Measurements from ENCODE around the gene PLAAT5.
"Not testable (repeated sequence)": the region's sequence is repeated elsewhere in the genome, so short reads cannot be mapped to it uniquely, and the experiment has no call there.

Gene PLAAT5

DNA sequence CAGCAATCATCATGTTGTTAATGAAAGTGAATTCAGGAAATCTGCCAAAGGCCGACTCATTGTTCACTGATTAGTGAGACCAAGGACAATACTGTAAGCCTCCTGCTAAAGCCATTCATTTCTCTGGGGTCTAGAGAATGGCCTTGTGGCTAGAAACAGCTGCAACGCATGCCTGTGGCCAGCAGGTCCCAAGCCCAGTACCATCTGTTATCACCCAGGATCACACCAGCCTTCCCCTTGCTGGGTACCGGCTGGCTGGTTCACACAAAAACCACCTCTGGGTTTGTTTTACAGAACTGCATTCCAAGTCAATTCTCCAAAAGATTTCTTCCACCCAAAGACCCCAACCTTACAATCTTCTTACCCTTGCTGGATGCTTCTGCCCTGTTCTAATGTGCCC is 1.1 kb downstream of the PLAAT5 start:
- in situ Hi-C loops (cut with MboI; ENCODE audit: low sequenced_read_pairs) = no loop called here

DNA sequence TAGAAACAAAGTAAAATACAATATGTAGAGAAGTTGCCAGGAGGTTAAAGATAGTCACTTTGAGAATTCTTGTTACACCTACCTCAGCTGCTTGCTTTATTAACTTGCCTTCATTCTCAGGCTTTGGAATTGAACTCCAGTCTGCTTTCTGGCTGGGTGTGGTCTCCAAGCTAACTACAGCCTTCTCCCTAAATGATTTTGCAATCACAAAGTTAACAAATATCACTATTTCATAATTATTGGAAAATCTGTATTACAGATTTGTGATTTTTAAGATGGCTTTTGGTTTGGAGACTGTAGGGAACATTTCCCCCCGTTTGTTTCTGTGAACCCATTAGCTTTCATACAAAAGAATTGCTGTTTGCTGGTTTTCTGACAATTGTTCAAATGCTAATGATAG is 2.2 kb downstream of the PLAAT5 start:
- in situ Hi-C loops (cut with MboI; ENCODE audit: low sequenced_read_pairs) = no loop called here

DNA sequence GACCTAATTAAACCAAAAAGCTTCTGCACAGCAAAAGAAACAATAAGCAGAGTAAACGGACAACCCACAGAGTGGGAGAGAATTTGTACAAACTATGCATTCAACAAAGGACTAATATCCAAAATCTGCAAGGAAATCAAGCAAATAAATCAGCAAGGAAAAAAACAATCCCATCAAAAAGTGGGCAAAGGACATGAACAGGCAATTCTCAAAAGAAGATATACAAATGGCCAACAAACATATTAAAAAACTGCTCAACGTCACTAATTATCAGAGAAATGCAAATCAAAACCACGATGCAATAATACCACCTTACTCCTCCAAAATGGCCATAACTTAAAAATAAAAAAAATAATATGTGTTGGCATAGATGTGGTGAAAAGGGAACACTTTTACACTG is 5.2 kb downstream of the PLAAT5 start:
- in situ Hi-C loops (cut with MboI; ENCODE audit: low sequenced_read_pairs) = no loop called here

DNA sequence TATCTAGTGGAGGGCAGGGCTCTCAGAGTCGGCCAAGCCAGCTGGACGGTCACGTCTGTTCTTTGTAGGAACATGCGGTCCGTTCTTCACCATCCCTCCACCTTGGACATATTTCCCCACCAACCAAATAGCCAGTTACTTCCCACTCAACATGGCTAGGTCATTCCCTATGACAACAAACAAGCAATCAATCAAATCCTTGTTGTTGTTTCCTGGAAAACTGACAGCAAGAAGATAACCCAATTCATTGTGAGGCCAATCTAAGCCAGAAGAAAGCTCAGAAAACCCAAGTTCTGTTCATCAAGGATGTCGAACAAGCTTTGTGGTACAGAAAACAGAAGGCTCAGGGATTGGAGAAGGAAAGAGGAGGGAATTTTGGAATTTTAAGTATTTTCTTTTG is 10.9 kb downstream of the PLAAT5 start:
- in situ Hi-C loops (cut with MboI; ENCODE audit: low sequenced_read_pairs) = no loop called here

DNA sequence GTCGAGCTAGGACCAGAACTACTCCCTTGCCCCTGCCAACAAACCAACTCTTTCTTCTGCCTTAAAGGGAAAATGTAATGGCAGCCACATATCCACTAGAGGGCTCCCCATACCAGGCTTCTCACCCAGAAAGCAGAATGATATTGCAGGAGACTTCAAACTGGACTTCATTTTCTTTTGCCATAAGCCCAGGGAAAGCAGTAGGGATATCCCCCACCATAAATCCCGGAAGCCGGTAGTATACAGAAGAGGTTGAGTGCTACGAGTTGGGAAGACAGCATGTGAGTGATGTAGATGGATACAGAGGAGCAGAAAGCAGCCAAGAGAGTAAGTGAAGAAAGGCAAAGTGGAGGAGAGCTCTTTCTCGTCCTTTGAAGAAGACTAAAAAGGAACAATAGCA is 12.1 kb downstream of the PLAAT5 start:
- in situ Hi-C loops (cut with MboI; ENCODE audit: low sequenced_read_pairs) = no loop called here

DNA sequence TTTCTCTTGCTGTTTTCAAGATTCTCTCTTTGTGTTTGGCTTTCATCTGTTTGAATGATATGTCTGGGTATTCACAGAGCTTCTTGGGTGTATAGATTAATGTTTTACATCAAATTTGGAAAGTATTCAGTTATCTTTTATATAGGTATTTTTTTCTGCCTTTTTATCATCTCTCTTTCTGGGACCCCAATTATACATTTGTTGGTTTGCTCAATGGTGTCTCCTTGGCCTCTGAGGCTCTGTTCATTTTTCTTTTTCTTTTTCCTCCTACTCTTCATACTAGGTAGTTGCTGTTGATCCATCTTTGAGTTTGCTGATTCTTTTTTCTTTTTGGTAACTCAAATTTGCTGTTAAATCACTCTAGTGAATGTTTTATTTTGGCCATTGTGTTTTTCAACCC is 14.3 kb downstream of the PLAAT5 start:
- in situ Hi-C loops (cut with MboI; ENCODE audit: low sequenced_read_pairs) = no loop called here

DNA sequence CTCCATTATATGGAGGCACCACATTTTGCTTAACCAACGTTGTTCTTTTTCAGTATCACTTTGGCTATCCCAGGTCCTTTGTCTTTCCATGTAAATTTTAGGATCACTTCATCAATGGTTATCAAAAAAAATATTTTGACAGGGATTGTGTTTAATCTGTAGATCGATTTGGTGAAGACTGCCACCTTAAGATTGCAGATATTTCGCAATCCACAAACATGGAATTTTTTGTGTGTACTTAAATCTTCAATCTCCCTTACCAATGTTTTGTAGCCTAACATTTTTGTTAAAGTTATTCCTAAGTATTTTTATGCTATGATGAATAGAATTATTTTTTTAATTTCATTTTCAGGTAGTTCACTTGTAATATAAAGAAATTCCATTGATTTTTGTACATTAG is 18.6 kb downstream of the PLAAT5 start:
- in situ Hi-C loops (cut with MboI; ENCODE audit: low sequenced_read_pairs) = no loop called here

DNA sequence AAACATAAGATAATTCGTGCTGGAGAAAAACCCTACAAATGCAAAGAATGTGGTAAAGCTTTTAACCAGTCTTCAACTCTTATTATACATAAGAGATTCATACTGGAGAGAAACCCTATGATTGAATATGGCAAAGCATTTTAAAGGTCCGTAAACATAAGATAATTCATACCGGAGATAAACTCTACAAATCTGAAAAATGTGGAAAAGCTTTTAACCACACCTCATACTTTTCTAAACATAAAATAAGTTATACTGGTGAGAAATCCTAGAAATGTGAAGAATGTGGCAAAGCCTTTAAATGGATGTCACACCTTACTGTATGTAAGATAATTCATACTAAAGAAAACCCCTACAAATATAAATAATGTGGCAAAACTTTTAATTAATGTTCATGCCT is 20.7 kb downstream of the PLAAT5 start:
- in situ Hi-C loops (cut with MboI; ENCODE audit: low sequenced_read_pairs) = no loop called here

DNA sequence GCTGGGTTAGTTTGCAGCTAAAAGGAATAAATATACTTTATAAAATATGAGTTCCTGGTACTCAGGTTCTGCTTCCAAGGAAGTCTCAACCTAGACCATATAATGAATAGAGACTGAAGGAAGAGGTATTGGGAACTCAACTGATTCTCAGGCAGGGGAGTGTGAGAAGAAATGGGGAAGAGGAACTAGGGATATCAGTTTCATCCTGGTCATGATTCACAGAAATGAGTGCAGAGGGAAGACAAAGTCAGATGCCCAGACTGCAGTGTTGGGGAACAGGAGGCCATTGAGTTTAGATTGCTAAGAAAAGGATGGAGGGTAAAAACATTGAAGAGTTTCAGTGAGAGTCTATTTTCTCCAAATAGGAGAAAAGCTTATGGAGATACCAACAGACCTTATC is 28.8 kb downstream of the PLAAT5 start:
- in situ Hi-C loops (cut with MboI; ENCODE audit: low sequenced_read_pairs) = no loop called here

DNA sequence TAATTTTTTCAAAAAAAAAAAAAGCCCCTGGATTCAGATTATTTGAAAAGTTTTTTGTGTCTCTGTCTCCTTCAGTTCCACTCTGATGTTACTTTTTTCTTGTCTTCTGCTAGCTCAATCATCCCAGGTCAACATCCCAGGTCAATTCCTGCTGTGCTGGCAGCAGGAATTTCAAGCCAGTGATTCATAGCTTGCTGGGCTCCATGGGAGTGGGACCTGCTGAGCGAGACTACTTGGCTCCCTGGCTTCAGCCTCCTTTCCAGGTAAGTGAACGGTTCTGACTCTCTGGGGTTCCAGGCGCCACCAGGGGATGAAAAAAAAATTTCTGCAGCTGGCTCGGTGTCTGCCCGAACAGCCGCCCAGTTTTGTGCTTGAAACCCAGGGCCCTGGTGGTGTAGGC is 31.4 kb downstream of the PLAAT5 start:
- in situ Hi-C loops (cut with MboI; ENCODE audit: low sequenced_read_pairs) = no loop called here

DNA sequence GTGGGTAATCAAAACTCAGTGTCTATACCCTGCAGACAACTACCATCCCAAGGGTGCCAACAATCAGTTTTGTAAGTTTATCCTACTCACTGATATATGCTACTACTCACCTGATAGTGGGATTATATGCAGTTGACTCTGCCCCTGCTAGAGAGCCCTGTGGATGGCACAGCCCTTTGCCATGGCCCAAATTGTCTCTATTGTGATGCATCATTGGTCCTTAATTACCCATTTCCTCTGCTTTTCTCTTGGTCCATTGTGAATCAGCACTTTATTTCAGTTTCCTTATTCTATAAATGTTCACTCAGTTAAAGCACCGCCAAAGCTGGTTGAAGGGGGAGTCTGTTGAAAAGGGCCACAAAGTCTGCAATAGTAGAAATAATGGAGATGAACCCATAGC is 42.3 kb downstream of the PLAAT5 start:
- in situ Hi-C loops (cut with MboI; ENCODE audit: low sequenced_read_pairs) = no loop called here

DNA sequence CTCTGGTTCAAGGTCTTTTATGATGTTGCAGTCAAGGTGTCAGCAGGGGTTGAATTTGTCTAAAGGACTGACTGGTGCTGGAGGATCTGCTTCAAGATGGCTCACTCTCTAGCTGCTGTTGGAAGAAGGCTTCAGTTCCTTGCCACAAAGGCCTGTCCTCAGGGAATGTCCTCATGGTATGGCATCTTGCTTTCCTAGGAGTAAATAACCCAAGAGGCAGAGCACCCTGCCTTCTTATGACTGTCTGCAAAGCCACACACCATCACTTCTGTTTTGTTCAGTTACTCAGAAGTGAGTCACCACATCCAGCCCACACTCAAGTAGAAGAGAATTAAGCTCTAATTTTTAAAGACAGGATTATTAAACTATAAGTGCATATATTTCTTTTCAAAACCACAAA is 45.2 kb downstream of the PLAAT5 start:
- in situ Hi-C loops (cut with MboI; ENCODE audit: low sequenced_read_pairs) = no loop called here

DNA sequence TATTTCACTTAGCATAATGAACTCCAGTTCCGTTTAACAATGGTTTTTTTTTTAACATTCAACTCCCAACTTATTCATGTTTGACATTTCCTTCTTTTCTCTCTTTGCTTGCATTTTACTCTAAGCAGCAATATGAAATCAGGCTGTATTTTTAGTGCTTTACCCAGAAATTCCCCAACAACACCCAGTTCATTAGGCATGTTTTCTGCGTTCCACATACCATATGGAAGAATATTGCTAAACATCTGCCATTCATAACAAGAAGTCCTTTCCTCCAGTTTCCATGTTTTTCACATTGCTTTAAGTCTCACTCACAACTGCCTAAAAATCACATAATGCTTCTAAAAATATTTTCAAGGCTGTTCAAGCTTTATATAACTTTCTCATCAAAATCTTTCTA is 45.8 kb downstream of the PLAAT5 start:
- in situ Hi-C loops (cut with MboI; ENCODE audit: low sequenced_read_pairs) = no loop called here

DNA sequence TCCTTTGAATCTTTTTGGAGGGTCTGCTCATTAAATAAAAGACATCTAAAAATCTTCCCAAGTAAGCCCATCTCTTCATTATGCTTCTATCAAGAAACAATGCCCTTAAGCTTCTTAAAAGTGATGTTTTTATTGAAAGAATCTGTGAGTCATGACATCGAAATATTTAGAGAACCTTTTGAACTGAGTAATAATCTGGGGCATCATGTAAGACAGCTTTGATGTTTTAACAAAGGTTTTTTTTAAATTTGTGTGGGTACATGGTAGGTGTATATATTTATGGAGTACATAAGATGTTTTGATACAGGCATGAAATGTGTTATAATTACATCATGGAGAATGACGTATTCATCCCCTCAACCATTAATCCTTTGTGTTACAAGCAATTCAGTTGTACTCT is 46.8 kb downstream of the PLAAT5 start:
- in situ Hi-C loops (cut with MboI; ENCODE audit: low sequenced_read_pairs) = no loop called here

DNA sequence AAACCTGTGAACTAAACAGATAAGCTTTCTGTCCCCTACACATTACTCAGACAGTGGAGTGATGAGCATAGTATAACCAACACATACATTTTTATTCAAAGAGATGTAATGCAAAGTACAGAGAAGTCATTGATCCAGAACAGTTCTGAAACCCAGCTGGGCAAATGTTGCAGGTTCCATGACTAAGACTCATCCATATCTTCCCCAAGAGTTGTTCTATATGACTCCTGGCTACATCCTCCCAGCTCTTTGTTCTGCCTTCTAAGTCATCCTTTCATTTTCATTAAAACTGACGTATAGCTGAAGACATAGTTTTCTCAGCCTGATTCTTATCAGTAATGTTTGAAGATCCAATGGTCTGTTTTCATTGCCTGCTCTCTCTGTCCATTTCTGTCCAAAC is 47.3 kb downstream of the PLAAT5 start:
- in situ Hi-C loops (cut with MboI; ENCODE audit: low sequenced_read_pairs) = no loop called here

DNA sequence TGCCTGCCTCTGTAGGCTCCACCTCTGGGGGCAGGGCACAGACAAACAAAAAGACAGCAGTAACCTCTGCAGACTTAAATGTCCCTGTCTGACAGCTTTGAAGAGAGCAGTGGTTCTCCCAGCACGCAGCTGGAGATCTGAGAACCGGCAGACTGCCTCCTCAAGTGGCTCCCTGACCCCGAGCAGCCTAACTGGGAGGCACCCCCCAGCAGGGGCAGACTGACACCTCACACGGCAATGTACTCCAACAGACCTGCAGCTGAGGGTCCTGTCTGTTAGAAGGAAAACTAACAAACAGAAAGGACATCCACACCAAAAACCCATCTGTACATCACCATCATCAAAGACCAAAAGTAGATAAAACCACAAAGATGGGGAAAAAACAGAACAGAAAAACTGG is 55.1 kb downstream of the PLAAT5 start:
- in situ Hi-C loops (cut with MboI; ENCODE audit: low sequenced_read_pairs) = not testable (repeated sequence)

DNA sequence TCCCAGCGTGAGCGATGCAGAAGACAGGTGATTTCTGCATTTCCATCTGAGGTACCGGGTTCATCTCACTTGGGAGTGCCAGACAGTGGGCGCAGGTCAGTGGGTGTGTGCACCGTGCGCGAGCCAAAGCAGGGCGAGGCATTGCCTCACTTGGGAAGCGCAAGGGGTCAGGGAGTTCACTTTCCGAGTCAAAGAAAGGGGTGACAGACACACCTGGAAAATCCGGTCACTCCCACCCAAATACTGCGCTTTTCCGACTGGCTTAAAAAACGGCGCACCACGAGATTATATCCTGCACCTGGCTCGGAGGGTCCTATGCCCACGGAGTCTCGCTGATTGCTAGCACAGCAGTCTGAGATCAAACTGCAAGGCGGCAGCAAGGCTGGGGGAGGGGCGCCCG is 55.6 kb downstream of the PLAAT5 start:
- in situ Hi-C loops (cut with MboI; ENCODE audit: low sequenced_read_pairs) = not testable (repeated sequence)

DNA sequence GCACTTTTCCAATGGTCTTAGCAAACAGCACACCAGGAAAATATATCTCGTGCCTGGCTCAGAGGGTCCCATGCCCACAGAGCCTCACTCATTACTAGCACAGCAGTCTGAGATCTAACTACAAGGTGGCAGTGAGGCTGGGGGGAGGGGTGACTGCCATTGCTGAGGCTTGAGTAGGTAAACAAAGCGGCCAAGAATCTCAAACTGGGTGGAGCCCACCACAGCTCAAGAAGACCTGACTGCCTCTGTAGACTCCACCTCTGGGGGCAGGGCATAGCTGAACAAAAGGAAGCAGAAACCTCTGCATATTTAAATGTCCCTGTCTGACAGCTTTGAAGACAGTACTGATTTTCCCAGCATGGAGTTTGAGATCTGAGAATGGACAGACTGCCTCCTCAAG is 60.2 kb downstream of the PLAAT5 start:
- in situ Hi-C loops (cut with MboI; ENCODE audit: low sequenced_read_pairs) = not testable (repeated sequence)

DNA sequence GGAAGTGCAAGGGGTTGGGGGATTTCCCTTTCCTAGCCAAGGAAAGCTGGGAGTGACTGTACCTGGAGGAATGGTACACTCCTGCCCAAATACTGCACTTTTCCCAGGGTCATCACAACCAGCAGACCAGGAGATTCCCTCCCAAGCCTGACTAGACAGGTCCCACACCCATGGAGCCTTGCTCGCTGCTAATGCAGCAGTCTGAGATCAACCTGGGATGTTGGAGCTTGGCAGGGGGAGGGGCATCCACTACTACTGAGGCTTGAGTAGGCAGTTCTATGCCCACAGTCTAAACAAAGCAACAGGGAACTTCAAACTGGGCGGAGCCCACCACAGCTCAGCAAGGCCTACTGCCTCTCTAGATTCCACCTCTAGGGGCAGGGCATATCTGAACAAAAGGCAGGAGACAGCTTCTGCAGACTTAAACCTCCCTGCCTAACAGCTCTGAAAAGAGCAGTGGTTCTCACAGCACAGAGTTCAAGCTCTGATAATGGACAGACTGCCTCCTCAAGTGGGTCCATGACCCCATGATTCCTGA is 62.9 kb downstream of the PLAAT5 start:
- in situ Hi-C loops (cut with MboI; ENCODE audit: low sequenced_read_pairs) = no loop called here

DNA sequence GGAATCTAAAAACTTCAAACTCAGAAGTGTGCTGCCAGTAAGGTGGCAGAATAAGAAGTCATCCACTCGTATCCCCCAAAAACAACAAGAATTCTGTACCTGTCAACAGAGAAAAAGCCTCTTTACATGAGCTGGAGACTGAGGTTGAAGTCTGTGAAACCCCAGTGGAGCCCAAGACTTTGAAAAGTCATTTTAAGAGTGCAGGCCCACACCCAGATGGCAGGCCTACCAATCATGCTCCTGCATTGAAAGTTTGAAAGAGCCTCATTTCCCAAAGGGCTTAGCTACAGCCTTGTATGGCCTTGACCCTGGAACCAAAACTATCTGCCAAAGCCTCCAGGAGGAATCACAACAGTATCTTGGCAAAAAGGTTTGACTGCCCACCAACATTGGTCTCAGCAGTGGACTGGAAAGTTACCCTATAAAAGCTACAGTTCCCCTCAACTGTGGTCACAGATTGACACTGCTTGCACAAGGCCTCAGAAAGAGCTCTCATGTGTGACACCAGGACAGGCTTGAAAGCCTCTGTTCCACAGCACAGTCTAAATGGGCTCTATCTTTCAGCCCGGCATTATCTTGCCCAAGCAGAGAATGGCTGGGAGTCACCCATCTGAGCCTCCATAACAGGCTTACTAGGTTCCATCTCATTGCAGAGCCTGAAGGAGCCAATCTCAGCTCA is 73.7 kb downstream of the PLAAT5 start:
- in situ Hi-C loops (cut with MboI; ENCODE audit: low sequenced_read_pairs) = no loop called here

Measured in hTERT RPE-1 (cell line).